HG03521 (cell line): Measurements from ENCODE around the gene PROP1.
"Not testable (repeated sequence)": the region's sequence is repeated elsewhere in the genome, so short reads cannot be mapped to it uniquely, and the experiment has no call there.

Experiments used
- ATAC-seq: cut with Tn5 transposase; IDR thresholded peaks from one replicate; pipeline ENCODE4 v1.9.1; 2021; ENCODE audit warnings: mild to moderate bottlenecking, moderate library complexity; ENCODE audit not compliant: unreplicated experiment

PROP1 gene

GRCh38 chr5:177995691-177996595 is at the start of gene PROP1:
Gene PROP1, minus strand, starts transcription at chr5:177996242. Its CDS starts 309 bp downstream, at chr5:177995933.
- no peak for ATAC-seq

GRCh38 chr5:178019379-178020030 is 23.5 kb upstream of the PROP1 start:
- not testable (repeated sequence) for ATAC-seq

- ATAC-seq = not testable (repeated sequence)
Measured at GRCh38 chr5:178012758-178013157, 16.7 kb upstream of the PROP1 start.

GRCh38 chr5:178011816-178012554 is 15.9 kb upstream of the PROP1 start:
- ATAC-seq = not testable (repeated sequence)

GRCh38 chr5:178007272-178007671 is 11.2 kb upstream of the PROP1 start:
- not testable (repeated sequence) for ATAC-seq

- not testable (repeated sequence) for ATAC-seq
Measured at GRCh38 chr5:178006536-178007231, 10.6 kb upstream of the PROP1 start.

- ATAC-seq = not testable (repeated sequence)
Measured at GRCh38 chr5:178006181-178006535, 10.1 kb upstream of the PROP1 start.

- ATAC-seq = no peak
Measured at GRCh38 chr5:177997846-177998245, 1.8 kb upstream of the PROP1 start.

GRCh38 chr5:177997319-177997670 is 1.3 kb upstream of the PROP1 start:
- no peak for ATAC-seq

- no peak for ATAC-seq
Measured at GRCh38 chr5:177996660-177997318, 747 bp upstream of the PROP1 start.

GRCh38 chr5:177994561-177995190 is 1.4 kb downstream of the PROP1 start:
- no peak for ATAC-seq

- no peak for ATAC-seq
Measured at GRCh38 chr5:177994063-177994462, 2.0 kb downstream of the PROP1 start.

GRCh38 chr5:177992466-177992865 is 3.6 kb downstream of the PROP1 start:
- no peak for ATAC-seq

GRCh38 chr5:177988989-177989625 is 6.9 kb downstream of the PROP1 start:
- ATAC-seq = no peak

GRCh38 chr5:177987326-177987725 is 8.7 kb downstream of the PROP1 start:
- no peak for ATAC-seq

GRCh38 chr5:177985430-177986040 is 10.5 kb downstream of the PROP1 start:
- ATAC-seq = no peak

GRCh38 chr5:177984584-177985206 is 11.3 kb downstream of the PROP1 start:
- no peak for ATAC-seq

- no peak for ATAC-seq
Measured at GRCh38 chr5:177983763-177984583, 12.1 kb downstream of the PROP1 start.
